Activated T-helper 9 cell treated with anti-CD3 and anti-CD28 coated beads, Interleukin-2, amount 50 U/mL, for 16 hours (primary cell): ENCODE data around the gene MBNL1.
"Not testable (repeated sequence)": the region's sequence is repeated elsewhere in the genome, so short reads cannot be mapped to it uniquely, and the experiment has no call there.

ENCODE experiments used
- DNase-seq: peaks from one replicate; pipeline ENCODE4 v3.0.0-alpha.2; 2020; ENCODE audit warnings: low read depth

Gene MBNL1

GRCh38 chr3:152404976-152405375 is 136.2 kb downstream of the MBNL1 start:
- DNase-seq: no peak

- DNase-seq: no peak
Measured at GRCh38 chr3:152405915-152406802, 137.4 kb downstream of the MBNL1 start.

- no peak for DNase-seq
Measured at GRCh38 chr3:152413240-152413639, 144.5 kb downstream of the MBNL1 start.

GRCh38 chr3:152416808-152417580 is 148.3 kb downstream of the MBNL1 start:
- no peak for DNase-seq

GRCh38 chr3:152419748-152420147 is 151.0 kb downstream of the MBNL1 start:
- no peak for DNase-seq

- DNase-seq: no peak
Measured at GRCh38 chr3:152421162-152421561, 152.4 kb downstream of the MBNL1 start.

- DNase-seq: no peak
Measured at GRCh38 chr3:152426393-152426792, 157.7 kb downstream of the MBNL1 start.

- no peak for DNase-seq
Measured at GRCh38 chr3:152428577-152428976, 159.8 kb downstream of the MBNL1 start.

GRCh38 chr3:152430223-152431002 is 161.7 kb downstream of the MBNL1 start:
- DNase-seq: no peak

- no peak for DNase-seq
Measured at GRCh38 chr3:152434142-152434541, 165.4 kb downstream of the MBNL1 start.

- not testable (repeated sequence) for DNase-seq
Measured at GRCh38 chr3:152435210-152435609, 166.5 kb downstream of the MBNL1 start.

GRCh38 chr3:152436707-152437590 is 168.2 kb downstream of the MBNL1 start:
- DNase-seq: no peak

GRCh38 chr3:152438181-152438580 is 169.5 kb downstream of the MBNL1 start:
- DNase-seq: no peak

GRCh38 chr3:152438706-152439105 is 170.0 kb downstream of the MBNL1 start:
- no peak for DNase-seq

GRCh38 chr3:152440243-152440642 is 171.5 kb downstream of the MBNL1 start:
- DNase-seq: not testable (repeated sequence)

GRCh38 chr3:152443212-152444023 is 174.7 kb downstream of the MBNL1 start:
- no peak for DNase-seq

- DNase-seq: no peak
Measured at GRCh38 chr3:152444029-152444641, 175.4 kb downstream of the MBNL1 start.

GRCh38 chr3:152445212-152445611 is 176.5 kb downstream of the MBNL1 start:
- no peak for DNase-seq

- DNase-seq: no peak
Measured at GRCh38 chr3:152446495-152446894, 177.8 kb downstream of the MBNL1 start.

- DNase-seq: no peak
Measured at GRCh38 chr3:152447511-152447910, 178.8 kb downstream of the MBNL1 start.
